Neural cell (in vitro differentiated cells): Measurements from ENCODE around the gene S100A13. TPM values are rescaled to one million over a fixed set of nuclear protein-coding genes. Genes with fewer than 3 reads are reported as not detected.
A peak's percentile ranks its signal among the peaks of the same experiment; 100 is the strongest.

Source experiments
- H2AFZ ChIP-seq: fragments of 200-600, 300-800 bp; sonication (generic), shearing (Covaris generic); 2 replicates; pipeline ENCODE4 v1.6.0; 2014; ENCODE audit warnings: low read depth, mild to moderate bottlenecking, antibody characterized with exemption, low read length, moderate library complexity
- H3F3A ChIP-seq: fragments of 200-600 bp; shearing (Covaris generic); 2 replicates; pipeline ENCODE4 v1.6.1; 2016; ENCODE audit warnings: mild to moderate bottlenecking, moderate library complexity, mixed read lengths, antibody characterized with exemption, low read length; ENCODE audit not compliant: insufficient read depth, poor library complexity, severe bottlenecking
- H3K27ac ChIP-seq: fragments of 200-600, 300-800 bp; sonication (generic), shearing (Covaris generic); 2 replicates; pipeline ENCODE4 v1.5.1; 2014; ENCODE audit warnings: mild to moderate bottlenecking, low read length, moderate library complexity
- H3K27me3 ChIP-seq: fragments of 300-800, 200-600 bp; sonication (generic), shearing (Covaris generic); 2 replicates; pipeline ENCODE4 v1.6.0; 2014; ENCODE audit warnings: mild to moderate bottlenecking, low read depth, low read length, moderate library complexity; ENCODE audit not compliant: insufficient read depth
- H3K36me3 ChIP-seq: fragments of 300-800, 200-600 bp; sonication (generic), shearing (Covaris generic); 2 replicates; pipeline ENCODE4 v1.5.1; 2014; ENCODE audit warnings: mild to moderate bottlenecking, antibody characterized with exemption, low read length, moderate library complexity; ENCODE audit not compliant: insufficient read depth
- H3K4me2 ChIP-seq: fragments of 300-800, 200-600 bp; sonication (generic), shearing (Covaris generic); 2 replicates; pipeline ENCODE4 v1.6.0; 2014; ENCODE audit warnings: mild to moderate bottlenecking, low read length
- H3K4me3 ChIP-seq: fragments of 300-800, 200-600 bp; sonication (generic), shearing (Covaris generic); 2 replicates; pipeline ENCODE4 v1.5.1; 2014; ENCODE audit warnings: mild to moderate bottlenecking, low read length, moderate library complexity
- H3K79me2 ChIP-seq: fragments of 200-600 bp; shearing (Covaris generic); replicated peaks from 2 replicates; pipeline ENCODE4 v1.6.0; 2014; ENCODE audit warnings: mild to moderate bottlenecking, low read length, moderate library complexity; ENCODE audit not compliant: insufficient read depth
- H3K9ac ChIP-seq: fragments of 300-800, 200-600 bp; sonication (generic), shearing (Covaris generic); 2 replicates; pipeline ENCODE4 v1.6.1; 2016; ENCODE audit warnings: mild to moderate bottlenecking, low read length, mixed read lengths
- H3K9me2 ChIP-seq: fragments of 200-600 bp; shearing (Covaris generic); 2 replicates; pipeline ENCODE4 v1.6.1; 2016; ENCODE audit warnings: mild to moderate bottlenecking, low read length, mixed read lengths; ENCODE audit not compliant: insufficient read depth
- H3K9me3 ChIP-seq: fragments of 200-600, 300-800 bp; sonication (generic), shearing (Covaris generic); 2 replicates; pipeline ENCODE4 v1.6.1; 2016; ENCODE audit warnings: mild to moderate bottlenecking, mixed run types, low read length, moderate library complexity, mixed read lengths
- H4K20me1 ChIP-seq: fragments of 200-600 bp; shearing (Covaris generic); 2 replicates; pipeline ENCODE4 v1.6.1; 2016; ENCODE audit warnings: mild to moderate bottlenecking, mixed run types; ENCODE audit not compliant: insufficient read depth
- CTCF ChIP-seq: fragments of 450-650 bp; IDR thresholded peaks from 2 replicates; pipeline ENCODE4 v1.5.1; 2014; ENCODE audit warnings: antibody characterized with exemption, mild to moderate bottlenecking, moderate library complexity; ENCODE audit not compliant: poor library complexity, severe bottlenecking
- EP300 ChIP-seq: fragments of 450-650 bp; conservative IDR thresholded peaks from 2 replicates; pipeline ENCODE4 v1.6.1; 2014; ENCODE audit warnings: antibody characterized with exemption, mild to moderate bottlenecking, moderate library complexity; ENCODE audit not compliant: poor library complexity, severe bottlenecking
- EZH2 ChIP-seq: fragments of 200-600, 300-800 bp; shearing (Covaris generic), sonication (generic); IDR thresholded peaks from 2 replicates; pipeline ENCODE4 v1.6.1; 2014; ENCODE audit warnings: antibody characterized with exemption, low read length, borderline replicate concordance, mild to moderate bottlenecking; ENCODE audit not compliant: insufficient read depth, poor library complexity, severe bottlenecking
- MXI1 ChIP-seq: fragments of 450-650 bp; conservative IDR thresholded peaks from 2 replicates; pipeline ENCODE4 v1.6.1; 2014; ENCODE audit warnings: antibody characterized with exemption, mild to moderate bottlenecking; ENCODE audit not compliant: poor library complexity, severe bottlenecking
- POLR2AphosphoS5 ChIP-seq: IDR thresholded peaks from 2 replicates; pipeline ENCODE4 v1.6.1; 2012
- RAD21 ChIP-seq: fragments of 450-650 bp; conservative IDR thresholded peaks from 2 replicates; pipeline ENCODE4 v1.6.1; 2014; ENCODE audit warnings: antibody characterized with exemption, mild to moderate bottlenecking, moderate library complexity
- REST ChIP-seq: IDR thresholded peaks from 2 replicates; pipeline ENCODE4 v1.6.1; 2012; ENCODE audit warnings: borderline replicate concordance
- SMC3 ChIP-seq: fragments of 450-650 bp; conservative IDR thresholded peaks from 2 replicates; pipeline ENCODE4 v1.6.1; 2014; ENCODE audit warnings: antibody characterized with exemption, mild to moderate bottlenecking, moderate library complexity; ENCODE audit not compliant: poor library complexity
- TAF1 ChIP-seq: IDR thresholded peaks from 2 replicates; pipeline ENCODE4 v1.6.1; 2012; ENCODE audit warnings: low read depth
- polyA plus RNA-seq: library from polyadenylated mRNA; depleted of rRNA; stranded (reverse); fragments of >200 nt; gene quantifications from 2 replicates; pipeline ENCODE4 v1.2.3, GENCODE V29; 2014

Gene S100A13
- polyA plus RNA-seq, 1 donor from 2014 or later, result 2.1 TPM

- TF ChIP-seq CTCF, result no peak
These were observed 6.7 kb upstream of the S100A13 start, which contains the start of gene CHTOP (continued) for GRCh38 chr1:153633754-153634665.

- H3K4me3 ChIP-seq, result peak overlapping the region; percentile 79
- H2AFZ ChIP-seq, result no peak overlapping the region
- H3K79me2 ChIP-seq, result peaks cover 31% of the 10 kb centered on the region
- no peaks in the 10 kb centered on the region for H4K20me1 ChIP-seq
- H3K4me2 ChIP-seq, result no peak overlapping the region
- no peaks in the 10 kb centered on the region for H3K9me3 ChIP-seq
- H3K27me3 ChIP-seq, result no peaks in the 10 kb centered on the region
- H3K27ac ChIP-seq, result no peak overlapping the region
- H3F3A ChIP-seq, result no peaks in the 10 kb centered on the region
- H3K36me3 ChIP-seq, result peaks cover 8% of the 10 kb centered on the region
- H3K9me2 ChIP-seq, result no peaks in the 10 kb centered on the region
- no peak for TF ChIP-seq EP300
- TF ChIP-seq SMC3, result no peak
- TF ChIP-seq REST, result no peak
- no peak for TF ChIP-seq MXI1
- no peak for TF ChIP-seq RAD21
- TF ChIP-seq TAF1, result no peak
- no peak for TF ChIP-seq EZH2
- TF ChIP-seq POLR2AphosphoS5, result no peak
- TF ChIP-seq CTCF, result no peak
- no peak overlapping the region for H3K9ac ChIP-seq
These were observed 6.0 kb upstream of the S100A13 start for GRCh38 chr1:153633161-153633753.
